HG03103 (cell line): ENCODE measurements around the gene SPCS1.
"Not testable (repeated sequence)": the region's sequence is repeated elsewhere in the genome, so short reads cannot be mapped to it uniquely, and the experiment has no call there.

Source experiments
- ATAC-seq: cut with Tn5 transposase; IDR thresholded peaks from one replicate; pipeline ENCODE4 v1.9.1; 2021; ENCODE audit warnings: low read depth; ENCODE audit not compliant: unreplicated experiment

SPCS1 gene

GRCh38 chr3:52728753-52729152 lies 22.8 kb downstream of the SPCS1 start:
- not testable (repeated sequence) for ATAC-seq

- no peak for ATAC-seq
These were observed 24.8 kb downstream of the SPCS1 start for GRCh38 chr3:52730681-52731080.

GRCh38 chr3:52731590-52731989 lies 25.7 kb downstream of the SPCS1 start:
- ATAC-seq: no peak

DNA sequence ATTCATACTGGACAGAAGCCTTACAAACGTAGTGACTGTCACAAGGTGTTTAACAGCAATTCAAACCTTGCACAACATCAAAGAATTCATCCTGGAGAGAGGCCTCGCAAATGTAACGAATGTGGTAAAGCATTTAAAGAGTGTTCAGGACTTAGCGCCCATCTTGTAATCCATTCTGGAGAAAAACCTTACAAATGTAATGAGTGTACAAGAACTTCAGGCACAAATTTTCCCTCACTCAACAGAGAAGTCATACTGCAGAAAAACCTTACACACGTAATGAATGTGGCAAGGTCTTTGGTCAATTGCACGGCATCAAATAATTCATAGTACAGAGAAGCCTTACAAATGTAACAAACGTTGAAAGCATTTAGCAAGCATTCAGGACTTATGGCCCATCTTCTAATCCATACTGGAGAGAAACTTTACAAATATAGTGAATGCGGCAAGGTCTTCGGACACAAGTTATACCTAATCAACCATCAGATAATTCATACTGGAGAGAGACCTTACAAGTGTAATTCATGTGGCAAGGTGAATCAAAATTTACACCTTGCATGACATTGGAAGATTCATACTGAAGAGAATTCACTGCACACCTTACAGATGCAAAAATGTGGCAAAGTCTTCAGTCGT lies 27.5 kb downstream of the SPCS1 start:
- no peak for ATAC-seq

- no peak for ATAC-seq
These were observed 33.8 kb downstream of the SPCS1 start for GRCh38 chr3:52739730-52740129.

DNA sequence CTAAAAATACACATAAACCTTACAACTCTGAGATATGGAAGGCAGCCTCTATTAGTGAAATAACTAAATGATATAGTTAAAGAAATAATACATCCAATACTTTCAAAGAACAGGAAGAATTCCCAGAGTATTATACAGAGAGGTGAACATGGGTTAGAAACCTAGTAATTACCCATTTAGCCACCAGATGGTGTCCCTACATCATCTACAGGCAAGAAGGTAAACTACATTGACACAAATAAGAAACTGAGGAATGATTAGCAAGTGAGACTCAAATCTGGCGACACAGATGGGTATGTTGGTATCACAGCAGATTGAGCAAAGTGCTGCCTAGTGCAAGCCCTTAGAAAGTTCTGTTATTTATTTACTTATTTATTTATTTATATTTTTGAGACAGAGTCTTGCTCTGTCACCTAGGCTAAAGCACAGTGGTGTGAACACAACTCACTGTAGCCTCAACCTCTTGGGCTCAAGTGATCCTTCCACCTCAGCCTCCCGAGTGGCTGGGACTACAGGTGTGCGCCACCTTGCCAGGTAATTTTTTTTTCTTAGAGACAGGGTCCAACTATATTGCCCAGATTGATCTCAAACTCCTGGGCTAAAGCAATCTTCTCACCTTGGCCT lies 36.6 kb downstream of the SPCS1 start:
- ATAC-seq: no peak

DNA sequence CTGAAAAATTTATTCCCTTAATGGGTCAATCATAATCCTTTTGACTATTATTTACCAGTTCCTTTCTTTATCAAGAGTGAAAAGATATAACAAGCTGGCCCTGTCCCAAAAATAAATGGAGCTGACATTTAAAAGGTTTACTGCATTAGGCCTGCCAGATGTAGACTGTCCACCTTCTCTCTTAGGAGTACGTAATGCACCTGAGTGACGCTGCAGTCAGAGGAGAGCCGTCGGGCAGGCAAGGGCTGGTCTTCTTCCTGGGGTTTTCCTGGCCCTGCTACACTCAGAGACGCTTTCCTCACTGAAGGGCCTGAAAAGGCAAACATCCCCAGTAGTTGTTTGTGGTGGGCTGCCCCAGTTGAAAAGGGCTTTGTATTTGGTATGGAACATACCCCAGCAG lies 37.2 kb downstream of the SPCS1 start:
- no peak for ATAC-seq

DNA sequence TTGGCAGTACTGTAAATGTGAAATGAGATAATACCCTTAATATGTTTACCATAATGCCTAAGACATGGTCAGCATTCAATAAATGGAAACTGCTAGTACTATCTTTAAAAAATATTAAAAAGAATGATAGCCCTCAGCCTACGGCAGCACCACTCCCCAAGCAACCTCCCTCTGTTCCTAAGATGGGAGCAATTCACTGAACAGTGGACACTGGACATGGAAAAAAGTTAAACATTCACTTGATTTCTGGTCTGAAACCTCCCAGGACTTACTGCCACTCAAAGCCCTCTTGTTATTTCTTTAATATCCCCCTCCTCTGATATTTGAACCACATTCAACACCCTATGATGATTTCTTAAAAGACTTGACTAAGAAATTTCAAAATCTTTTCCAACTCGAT lies 37.8 kb downstream of the SPCS1 start:
- no peak for ATAC-seq

DNA sequence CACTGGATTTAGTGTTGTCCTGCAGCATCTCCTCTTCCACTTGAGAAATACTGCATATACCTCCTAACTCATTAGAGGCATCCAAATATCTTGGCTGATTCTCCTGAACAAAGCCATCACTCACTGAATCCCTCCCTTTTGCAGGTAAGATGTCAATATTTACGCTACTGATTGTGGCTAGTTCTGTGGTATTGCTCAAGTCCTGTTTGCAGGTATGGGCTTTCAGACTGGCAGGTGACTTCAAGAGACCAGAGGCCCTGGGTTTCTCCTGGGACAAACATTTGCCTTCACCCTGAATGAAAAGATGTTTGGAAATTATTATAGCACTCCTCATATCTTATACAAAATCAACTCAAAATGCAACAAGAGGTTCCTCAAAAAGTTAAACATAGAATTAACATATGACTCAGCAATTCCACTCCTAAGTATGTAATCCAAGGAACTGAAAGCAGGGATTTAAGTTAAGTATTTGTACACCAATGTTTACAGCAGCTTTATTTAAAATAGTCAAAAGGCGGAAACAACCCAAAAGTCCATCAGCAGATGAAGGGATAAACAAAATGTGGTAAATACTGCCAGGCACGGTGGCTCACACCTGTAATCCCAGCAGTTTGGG lies 46.2 kb downstream of the SPCS1 start:
- no peak for ATAC-seq

- no peak for ATAC-seq
These were observed 48.5 kb downstream of the SPCS1 start for GRCh38 chr3:52754373-52754772.

GRCh38 chr3:52756141-52756540 lies 50.2 kb downstream of the SPCS1 start:
- no peak for ATAC-seq
